BJ (cell line): ENCODE data around the gene LRRC71. TPM values are rescaled to one million over a fixed set of nuclear protein-coding genes. Genes with fewer than 3 reads are reported as not detected.

Experiments used
- CTCF ChIA-PET: fragments of 350-600 bp; formaldehyde crosslinking; extraction: SDS; loops from one replicate; lab custom pipeline; 2021; ENCODE audit warnings: antibody characterized with exemption, inconsistent platforms; lab: Yijun Ruan, JAX
- POLR2A ChIA-PET: fragments of 300-600 bp; sonication (Branson Sonifier 250); formaldehyde crosslinking; extraction: SDS; loops from one replicate; lab custom pipeline; 2021; ENCODE audit warnings: antibody characterized with exemption; lab: Charles Lee
- DNase-seq: peaks from one replicate; pipeline ENCODE4 v3.0.0-alpha.2; 2011; ENCODE audit warnings: low read depth
- H3K27me3 ChIP-seq: 2 replicates; pipeline ENCODE4 v1.6.0; 2011; ENCODE audit warnings: low read length; ENCODE audit not compliant: control insufficient read depth, insufficient read depth
- H3K36me3 ChIP-seq: 2 replicates; pipeline ENCODE4 v1.5.1; 2011; ENCODE audit warnings: low read length; ENCODE audit not compliant: control insufficient read depth, insufficient read depth
- H3K4me3 ChIP-seq: 2 replicates; pipeline ENCODE4 v1.5.1; 2011; ENCODE audit warnings: low read depth, mild to moderate bottlenecking, control low read depth, low read length
- polyA plus RNA-seq: library from polyadenylated mRNA; depleted of rRNA; stranded (reverse); fragments of >200 nt; gene quantifications from 2 replicates; pipeline ENCODE4 v1.2.3, GENCODE V29; 2011
- TF ChIP-seq, protein P1 (sequence below): IDR thresholded peaks from 2 replicates; pipeline ENCODE4 v1.5.1; 2011; ENCODE audit warnings: low read depth, mild to moderate bottlenecking, control low read depth, inconsistent platforms, low read length, moderate library complexity; ENCODE audit not compliant: insufficient read depth

LRRC71 gene
- polyA plus RNA-seq, 1 experiment: 1.2 TPM

- Histone ChIP-seq H3K27me3 (no peaks in the 10 kb centered on the region), H3K36me3 (peaks cover 7% of the 10 kb centered on the region), H3K4me3 (no peak overlapping the region)
- no peak for DNase-seq
- POLR2A ChIA-PET: no interaction called here
- CTCF ChIA-PET: interaction anchor here (1.2 to 13.1 kb wide), 6 partner anchors 39 to 206 kb away, joined by 3 to 298 read pairs (median 4); partner anchors contain the start of genes INSRR, NTRK1 and PEAR1
- TF ChIP-seq, protein P1, sequence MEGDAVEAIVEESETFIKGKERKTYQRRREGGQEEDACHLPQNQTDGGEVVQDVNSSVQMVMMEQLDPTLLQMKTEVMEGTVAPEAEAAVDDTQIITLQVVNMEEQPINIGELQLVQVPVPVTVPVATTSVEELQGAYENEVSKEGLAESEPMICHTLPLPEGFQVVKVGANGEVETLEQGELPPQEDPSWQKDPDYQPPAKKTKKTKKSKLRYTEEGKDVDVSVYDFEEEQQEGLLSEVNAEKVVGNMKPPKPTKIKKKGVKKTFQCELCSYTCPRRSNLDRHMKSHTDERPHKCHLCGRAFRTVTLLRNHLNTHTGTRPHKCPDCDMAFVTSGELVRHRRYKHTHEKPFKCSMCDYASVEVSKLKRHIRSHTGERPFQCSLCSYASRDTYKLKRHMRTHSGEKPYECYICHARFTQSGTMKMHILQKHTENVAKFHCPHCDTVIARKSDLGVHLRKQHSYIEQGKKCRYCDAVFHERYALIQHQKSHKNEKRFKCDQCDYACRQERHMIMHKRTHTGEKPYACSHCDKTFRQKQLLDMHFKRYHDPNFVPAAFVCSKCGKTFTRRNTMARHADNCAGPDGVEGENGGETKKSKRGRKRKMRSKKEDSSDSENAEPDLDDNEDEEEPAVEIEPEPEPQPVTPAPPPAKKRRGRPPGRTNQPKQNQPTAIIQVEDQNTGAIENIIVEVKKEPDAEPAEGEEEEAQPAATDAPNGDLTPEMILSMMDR: no peak
Measured at GRCh38 chr1:156931211-156931952, 10.9 kb downstream of the LRRC71 start.

- no peak overlapping the region for H3K4me3 ChIP-seq
- TF ChIP-seq, protein P1: no peak
- H3K36me3 ChIP-seq: peaks cover 9% of the 10 kb centered on the region
- CTCF ChIA-PET: interaction anchor here (1.2 to 13.1 kb wide), 7 partner anchors 39 to 243 kb away, joined by 3 to 298 read pairs (median 4); partner anchors contain the start of genes INSRR, NTRK1 and PEAR1
- DNase-seq: no peak
- POLR2A ChIA-PET: no interaction called here
- no peaks in the 10 kb centered on the region for H3K27me3 ChIP-seq
Measured at GRCh38 chr1:156931974-156932710, 11.7 kb downstream of the LRRC71 start.

DNA sequence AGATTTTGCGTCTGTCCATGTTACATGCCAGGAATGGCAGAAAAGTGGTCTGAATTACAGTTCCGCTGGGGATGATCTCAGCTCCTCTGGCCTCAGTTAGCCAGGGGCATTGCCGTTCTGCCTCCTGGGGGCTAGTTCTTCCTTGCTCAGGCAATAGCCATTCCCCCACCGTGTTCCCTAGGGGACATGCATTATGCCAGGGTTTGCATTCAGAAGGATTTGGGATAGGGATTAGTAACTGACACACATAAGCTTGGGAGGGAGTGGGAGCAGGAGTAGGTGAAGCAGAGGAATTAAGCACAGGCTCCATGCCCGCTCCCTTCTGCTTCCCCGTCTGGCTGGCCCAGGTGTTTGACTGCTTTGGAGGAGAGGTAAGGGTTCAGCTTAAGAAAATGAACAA lies 12.7 kb downstream of the LRRC71 start:
- H3K4me3 ChIP-seq: no peak overlapping the region
- TF ChIP-seq, protein P1: no peak
- POLR2A ChIA-PET: no interaction called here
- peaks cover 10% of the 10 kb centered on the region for H3K36me3 ChIP-seq
- no peaks in the 10 kb centered on the region for H3K27me3 ChIP-seq
- DNase-seq: no peak
- CTCF ChIA-PET: interaction anchor here (1.3 to 2.1 kb wide), 4 partner anchors 37 to 244 kb away, joined by 3 to 7 read pairs (median 5); partner anchors contain the start of genes INSRR and NTRK1

- TF ChIP-seq, protein P1: no peak
- no peak overlapping the region for H3K4me3 ChIP-seq
- ChIA-PET POLR2A (no interaction called here), CTCF (interaction anchor here (1.3 to 3.0 kb wide), 2 partner anchors 8 to 97 kb away, joined by 3 to 15 read pairs; no protein-coding TSS in a partner anchor)
- peaks cover 18% of the 10 kb centered on the region for H3K36me3 ChIP-seq
- no peak for DNase-seq
- no peaks in the 10 kb centered on the region for H3K27me3 ChIP-seq
Measured at GRCh38 chr1:156935505-156936128, 15.2 kb downstream of the LRRC71 start.
